Hippocampal formation (tissue), 2 donors: Measurements from ENCODE around the gene KASH5.

Source experiments
- DNase-seq, 2 donors: peaks; one replicate each; lab custom pipeline; 2025; lab: John Stamatoyannopoulos, UW

KASH5 gene, protein sequence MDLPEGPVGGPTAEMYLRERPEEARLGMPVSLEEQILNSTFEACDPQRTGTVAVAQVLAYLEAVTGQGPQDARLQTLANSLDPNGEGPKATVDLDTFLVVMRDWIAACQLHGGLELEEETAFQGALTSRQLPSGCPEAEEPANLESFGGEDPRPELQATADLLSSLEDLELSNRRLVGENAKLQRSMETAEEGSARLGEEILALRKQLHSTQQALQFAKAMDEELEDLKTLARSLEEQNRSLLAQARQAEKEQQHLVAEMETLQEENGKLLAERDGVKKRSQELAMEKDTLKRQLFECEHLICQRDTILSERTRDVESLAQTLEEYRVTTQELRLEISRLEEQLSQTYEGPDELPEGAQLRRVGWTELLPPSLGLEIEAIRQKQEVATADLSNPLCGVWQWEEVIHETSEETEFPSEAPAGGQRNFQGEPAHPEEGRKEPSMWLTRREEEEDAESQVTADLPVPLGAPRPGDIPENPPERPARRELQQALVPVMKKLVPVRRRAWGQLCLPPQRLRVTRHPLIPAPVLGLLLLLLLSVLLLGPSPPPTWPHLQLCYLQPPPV

DNA sequence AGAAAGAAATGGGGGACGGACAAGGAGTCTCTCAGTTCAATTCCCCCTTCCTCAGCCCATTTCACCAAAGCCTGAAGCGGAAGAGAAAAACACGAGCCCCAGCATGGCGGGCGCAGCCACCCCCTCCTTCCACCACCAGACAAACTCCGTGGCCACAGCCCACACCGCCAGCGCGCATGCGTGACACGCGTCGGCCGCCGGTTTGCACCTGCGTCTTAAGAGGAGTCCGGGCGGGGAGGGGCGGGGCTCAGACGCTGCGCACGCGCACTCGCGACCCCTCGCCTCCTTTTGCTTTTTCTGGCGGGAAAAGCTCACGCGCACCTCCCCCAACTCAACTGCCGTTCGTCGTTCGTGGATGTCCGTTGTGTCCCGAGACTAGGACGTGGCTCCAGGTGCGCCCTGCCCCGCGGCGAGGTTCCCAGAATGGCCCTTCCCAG lies at the start of gene KASH5:
Gene KASH5 (plus strand): TSS at position 314 of the 437 bp plus-strand sequence. CDS start 2,635 bp downstream, outside the sequence.
- DNase-seq, result no peak

DNA sequence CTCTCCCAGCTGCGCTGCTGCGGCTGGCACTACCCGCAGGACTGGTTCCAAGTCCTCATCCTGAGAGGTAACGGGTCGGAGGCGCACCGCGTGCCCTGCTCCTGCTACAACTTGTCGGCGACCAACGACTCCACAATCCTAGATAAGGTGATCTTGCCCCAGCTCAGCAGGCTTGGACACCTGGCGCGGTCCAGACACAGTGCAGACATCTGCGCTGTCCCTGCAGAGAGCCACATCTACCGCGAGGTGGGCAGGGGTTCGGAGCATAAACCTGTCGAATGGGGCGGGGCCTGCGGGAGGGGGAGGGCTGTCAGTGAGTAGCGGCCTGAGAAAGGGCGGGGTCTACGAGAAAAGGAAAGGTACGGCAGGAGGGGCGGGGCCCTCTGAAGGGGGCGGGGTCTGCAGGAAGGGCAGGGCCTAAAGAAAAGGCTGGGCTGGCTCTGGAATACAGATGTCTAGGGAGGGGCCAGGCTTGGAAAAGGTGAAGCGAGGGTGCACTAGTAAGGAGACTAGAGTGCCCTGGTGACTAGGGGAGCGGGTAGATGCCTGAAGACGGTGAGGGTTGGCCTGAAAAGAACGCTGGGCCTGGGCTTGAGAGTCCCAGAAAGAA lies 49.3 kb upstream of the KASH5 start:
- DNase-seq, result no peak

DNA sequence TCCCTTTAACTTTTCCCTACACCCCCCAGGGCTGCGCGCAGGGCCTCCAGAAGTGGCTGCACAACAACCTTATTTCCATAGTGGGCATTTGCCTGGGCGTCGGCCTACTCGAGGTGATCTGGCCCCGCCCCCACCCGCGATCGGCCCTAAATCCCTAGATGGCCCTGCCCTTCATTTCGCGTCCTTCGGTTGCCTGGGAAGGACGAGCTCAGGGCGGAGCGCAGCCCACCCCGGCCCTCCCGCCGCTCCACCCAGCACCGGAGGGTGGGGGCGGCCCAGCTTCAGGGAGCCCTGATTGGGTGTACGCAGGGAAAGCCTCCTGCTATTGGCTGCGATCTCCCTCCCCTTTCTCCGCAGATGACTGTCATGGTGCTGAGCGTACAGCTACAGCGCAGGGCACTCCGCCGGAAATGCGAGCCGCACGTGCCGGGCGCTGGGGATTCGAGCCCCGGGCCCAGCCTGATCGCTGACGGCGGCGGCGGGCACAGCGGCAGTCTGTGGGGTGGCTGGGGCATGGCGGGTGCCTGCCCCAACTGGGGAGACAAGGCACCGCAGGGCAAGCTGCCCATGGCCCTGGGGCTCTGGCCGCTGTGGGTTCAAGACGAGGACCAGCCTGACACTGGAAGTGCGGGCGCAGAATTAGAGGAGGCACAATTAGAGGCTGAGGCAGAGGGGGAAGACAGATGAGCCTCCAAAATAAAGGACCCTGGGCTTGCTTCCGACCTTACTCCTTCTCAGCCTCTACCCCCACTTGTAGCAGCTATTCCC lies 48.6 kb upstream of the KASH5 start:
- DNase-seq, result peak; percentile 55 to 57

DNA sequence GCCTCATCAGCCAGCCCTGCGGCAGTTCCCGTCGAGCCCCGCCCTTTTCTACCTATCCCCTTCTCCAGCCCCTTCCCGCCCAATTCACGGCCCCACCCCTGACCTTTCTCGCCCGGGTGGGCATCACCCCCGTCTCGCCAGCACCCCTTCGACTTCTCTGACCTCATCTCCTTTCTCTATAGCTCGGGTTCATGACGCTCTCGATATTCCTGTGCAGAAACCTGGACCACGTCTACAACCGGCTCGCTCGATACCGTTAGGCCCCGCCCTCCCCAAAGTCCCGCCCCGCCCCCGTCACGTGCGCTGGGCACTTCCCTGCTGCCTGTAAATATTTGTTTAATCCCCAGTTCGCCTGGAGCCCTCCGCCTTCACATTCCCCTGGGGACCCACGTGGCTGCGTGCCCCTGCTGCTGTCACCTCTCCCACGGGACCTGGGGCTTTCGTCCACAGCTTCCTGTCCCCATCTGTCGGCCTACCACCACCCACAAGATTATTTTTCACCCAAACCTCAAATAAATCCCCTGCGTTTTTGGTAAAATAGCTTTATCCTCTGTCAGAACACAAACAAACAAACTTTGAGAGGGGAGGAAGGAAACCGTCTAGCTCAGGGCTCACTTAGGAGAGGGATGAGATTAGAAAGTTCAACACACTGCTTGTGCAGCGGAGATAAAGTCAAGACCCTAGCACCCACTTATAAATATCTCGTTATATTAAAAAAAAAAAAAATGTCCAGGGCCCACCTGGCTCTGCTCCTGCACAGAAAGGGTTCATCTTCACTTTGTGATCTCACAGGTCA lies 47.8 kb upstream of the KASH5 start:
- no peak for DNase-seq

DNA sequence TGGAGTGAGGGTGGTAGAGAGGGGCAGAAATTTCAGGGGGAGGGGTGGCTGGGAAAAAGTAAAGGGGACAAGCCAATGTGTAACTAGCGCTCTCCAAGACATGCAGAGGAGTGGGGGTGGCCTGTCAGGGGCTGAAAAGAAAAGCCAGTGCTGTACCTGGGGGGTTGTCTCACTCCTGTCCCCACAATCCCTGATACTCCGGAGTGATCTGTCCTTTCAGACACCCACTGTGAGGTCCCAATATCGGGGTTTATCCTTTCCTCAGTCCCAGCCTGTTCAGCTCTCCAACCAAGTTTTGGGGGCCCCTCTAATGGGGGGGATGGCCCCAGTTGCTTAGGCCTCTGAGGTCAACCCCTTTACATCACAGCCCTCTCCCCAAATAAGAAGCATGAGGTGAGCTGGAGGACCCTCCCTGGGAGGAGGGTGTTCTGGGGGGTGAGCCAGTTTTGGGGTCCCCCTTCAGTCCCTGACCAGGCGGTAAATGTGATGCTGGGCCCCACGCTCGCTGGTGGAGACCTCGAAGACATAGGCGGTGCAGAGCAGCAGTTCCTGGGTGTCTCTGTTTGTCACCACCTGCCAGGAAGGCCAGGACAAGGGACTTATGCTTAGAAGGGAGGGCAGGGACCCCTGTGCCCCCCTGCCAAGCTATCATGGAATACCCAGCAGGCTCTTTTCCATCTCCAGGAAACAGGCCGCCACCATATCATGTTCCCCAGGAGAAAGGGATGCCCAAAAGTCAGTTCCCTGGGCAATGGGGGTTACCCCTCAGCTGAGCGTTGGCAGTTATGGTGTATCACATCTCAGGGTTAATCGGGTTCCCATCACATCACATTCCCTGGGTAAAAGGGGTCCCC lies 47.0 kb upstream of the KASH5 start:
- DNase-seq, result no peak

DNA sequence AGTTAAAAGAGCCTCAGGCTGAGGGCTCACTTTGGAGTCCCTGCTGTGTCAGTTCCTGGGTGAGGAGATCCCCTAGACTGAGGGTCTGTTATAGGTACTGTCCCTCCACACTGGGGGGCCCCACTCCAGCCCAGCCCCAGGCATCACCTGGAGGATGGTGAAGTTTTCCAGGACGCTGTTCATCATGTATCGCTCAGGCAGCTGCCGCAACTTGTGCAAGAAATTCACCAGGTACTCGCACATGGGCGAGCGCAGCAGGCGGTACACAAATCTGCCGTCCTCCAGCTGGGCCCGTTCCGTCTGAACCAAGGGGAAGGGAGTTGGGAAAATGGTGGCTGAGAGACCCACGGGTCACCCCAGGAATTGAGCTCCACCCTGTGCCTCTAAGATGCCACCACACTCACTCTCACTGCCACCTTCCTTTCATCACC lies 45.7 kb upstream of the KASH5 start:
- no peak for DNase-seq

DNA sequence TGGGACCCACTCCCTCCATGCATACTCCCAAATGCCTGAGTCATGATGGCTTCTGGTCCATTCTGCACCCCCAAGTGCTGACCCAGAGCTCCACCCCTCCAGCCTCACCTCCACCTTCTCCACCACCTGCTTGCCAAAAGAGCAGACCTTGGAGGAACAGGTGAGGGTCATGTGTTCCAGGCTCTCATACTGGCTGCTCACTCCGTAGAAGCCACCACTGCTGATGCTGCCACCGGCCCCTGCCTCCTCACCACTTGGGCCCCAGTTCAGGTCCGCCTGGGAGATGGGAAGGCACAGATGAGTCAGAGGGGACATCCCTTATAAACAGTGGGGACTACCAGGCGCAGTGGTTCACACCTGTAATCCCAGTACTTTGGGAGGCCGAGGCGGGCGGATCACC lies 44.9 kb upstream of the KASH5 start:
- no peak for DNase-seq

DNA sequence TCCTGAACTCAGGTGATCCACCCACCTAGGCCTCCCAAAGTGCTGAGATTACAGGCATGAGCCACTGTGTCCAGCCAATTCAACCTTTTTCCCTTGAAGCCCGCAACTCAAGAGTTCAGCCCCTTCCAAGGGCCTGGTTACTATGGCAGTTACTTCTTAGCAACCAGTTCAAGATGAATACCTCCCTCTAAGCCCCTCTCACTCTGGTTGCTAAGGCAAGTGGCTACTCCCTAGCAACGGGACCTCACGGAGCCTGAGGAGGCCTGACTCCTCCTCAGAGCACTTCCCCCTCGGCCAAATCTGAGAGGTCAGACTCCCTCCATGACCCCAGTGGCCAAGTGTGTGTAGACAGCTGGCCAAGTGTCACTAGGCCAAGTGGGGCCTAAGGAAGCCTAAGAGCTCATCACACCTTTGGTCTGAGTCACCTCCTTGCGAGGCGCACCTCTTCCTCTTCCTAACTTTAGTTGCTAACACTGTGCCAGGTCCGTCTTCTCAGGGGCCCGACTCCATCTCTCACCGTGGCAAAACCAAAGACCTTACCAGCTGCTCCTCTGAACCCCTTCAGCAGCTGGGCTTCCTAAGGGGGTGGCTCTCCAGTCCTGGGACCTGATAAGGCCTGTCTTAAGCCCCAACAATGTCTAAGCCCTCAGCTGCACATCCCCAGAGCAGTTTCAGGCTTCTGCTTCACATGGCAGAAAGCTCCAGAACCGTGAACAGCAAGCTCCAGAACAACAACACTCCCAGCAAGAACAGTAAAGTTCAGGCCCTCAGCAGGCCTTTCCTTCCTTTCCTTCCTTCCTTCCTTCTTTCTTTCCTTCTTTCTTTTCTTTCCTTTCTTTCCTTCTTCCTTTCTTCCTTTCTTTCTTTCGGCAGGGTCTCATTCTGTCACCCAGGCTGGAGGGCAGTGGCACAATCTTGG lies 43.3 kb upstream of the KASH5 start:
- DNase-seq, result no peak

DNA sequence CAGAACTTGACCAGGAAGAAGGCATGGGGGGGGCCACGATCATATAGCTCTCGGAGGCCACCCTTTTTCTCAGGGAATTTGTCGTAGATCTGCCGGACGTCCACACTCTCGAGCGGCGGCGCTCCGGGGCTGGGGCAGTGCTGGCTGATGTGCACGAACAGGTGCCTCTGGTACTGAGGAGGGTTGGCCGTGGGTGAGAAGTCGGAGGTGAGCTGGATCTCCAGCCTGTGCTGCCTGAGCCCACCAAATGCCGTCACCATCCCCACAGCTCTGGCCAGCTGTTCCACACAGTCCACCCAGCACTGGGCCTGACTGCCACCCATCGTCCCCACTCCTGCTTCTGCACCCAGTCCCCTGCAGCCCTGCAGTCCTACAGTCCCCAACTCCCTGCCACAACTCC lies 40.9 kb upstream of the KASH5 start:
- no peak for DNase-seq

DNA sequence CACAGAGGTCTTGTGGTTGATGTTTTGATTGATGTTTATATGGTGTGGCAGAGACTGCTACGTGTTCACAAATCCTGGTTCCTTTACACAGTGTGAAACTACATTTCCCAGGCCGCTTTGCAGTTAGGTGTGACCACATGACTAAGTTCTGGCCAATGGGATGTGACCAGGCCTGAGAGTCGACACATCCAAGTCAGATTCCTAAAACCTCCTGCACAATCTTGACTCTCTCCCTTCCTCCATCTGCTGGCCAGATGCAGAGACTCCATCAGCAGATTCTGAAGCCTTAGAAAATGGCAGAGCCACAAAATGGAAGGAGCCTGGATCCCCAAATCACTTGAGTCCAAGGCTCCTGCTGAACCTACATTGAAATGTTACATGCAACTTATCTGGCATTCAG lies 40.2 kb upstream of the KASH5 start:
- no peak for DNase-seq

DNA sequence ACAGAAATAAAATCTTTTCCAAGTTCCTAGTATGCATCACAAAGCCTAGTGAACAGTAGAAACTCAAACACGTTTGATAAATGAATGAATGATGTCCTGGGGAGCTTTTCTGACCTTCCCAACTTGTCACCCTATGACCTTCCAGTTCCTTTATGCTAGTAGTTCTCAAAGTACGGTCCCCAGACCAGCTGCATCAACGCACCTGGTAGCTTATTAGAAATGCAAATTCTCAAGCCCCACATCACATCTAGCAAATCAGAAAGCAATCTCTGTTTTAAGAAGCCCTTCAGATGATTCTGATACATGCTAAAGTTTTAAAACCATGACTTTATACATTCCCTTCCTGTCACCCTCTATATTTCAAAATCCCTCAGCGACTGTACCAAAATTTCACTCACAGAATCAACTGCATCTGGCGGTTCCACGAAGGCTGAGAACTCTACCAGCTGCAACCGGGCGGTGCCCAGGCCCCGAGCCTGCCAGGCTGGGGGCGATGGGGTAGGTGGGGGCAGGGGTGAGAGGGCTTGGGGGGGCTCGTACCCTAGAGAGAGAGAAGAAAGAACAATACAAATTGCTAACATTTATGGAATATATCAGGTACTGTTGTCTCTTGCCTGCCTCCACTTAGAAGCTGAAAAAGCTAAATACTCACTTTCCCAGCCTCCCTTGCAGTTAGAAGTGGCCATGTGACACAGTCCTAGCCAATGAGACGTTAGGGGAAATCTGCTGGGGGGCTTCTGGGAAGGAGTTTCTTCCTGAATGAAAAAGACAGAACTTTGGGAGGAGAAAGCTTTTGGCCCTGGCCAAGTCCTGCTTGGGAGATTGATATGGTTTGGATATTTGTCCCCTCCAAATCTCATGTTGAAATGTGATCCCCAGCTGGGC lies 39.5 kb upstream of the KASH5 start:
- DNase-seq, result no peak

DNA sequence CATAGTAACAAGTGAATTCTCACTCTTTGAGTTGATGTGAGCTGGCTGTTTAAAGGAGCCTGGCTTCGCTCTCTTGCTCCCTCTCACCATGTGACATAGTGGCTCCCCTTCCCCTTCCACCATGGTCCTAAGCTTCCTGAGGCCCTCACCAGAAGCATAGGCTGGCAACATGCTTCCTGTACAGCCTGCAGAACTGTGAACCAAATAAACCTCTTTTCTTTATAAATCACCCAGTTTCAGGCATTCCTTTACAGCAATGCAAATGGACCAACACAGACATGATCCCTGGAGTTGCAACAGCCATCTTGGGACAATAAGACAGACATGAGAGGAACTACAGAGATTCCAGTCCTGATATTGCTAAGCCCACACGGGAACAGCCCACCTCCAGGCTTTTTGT lies 38.5 kb upstream of the KASH5 start:
- no peak for DNase-seq

DNA sequence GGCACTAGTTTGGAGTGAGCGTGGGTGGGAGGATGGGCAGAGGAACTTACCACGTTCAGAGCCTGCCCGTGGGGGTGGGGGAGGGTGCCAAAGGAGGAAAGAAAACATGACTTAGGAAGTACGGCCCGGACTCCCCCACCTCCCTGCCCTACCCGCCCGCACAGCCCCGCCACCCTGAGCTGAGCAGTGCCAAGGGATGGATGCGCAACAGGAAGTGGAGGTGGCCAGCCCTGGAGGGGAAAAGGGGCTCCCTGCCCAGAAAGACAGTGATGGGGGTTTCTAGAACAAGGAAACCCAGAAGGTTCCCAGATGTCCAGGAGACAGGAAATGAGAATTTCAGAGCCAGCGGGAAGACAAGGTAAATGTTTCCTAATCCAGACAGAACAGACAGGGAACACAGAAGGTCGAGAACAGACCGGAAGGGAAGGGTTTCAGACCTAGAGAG lies 32.1 kb upstream of the KASH5 start:
- DNase-seq, result no peak

DNA sequence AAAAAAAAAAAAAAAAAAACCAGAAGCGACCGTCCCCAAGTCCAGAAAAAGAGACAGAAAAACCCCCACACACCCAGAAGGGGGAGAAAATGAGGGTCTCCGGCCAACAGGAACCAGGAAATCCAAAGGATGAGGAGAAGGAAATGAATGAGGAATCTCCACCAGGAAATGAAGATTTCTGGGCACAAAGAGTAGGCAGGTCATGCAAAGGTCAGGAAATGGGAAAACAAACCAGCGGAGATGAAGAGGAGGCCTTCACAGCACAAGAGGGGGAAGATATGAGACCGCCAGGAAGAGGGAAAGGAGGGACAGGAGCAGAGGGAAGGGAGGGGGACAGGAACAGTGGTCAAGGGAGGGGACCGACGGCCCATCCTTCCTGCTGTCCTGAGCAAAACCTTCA lies 31.7 kb upstream of the KASH5 start:
- DNase-seq, result no peak

DNA sequence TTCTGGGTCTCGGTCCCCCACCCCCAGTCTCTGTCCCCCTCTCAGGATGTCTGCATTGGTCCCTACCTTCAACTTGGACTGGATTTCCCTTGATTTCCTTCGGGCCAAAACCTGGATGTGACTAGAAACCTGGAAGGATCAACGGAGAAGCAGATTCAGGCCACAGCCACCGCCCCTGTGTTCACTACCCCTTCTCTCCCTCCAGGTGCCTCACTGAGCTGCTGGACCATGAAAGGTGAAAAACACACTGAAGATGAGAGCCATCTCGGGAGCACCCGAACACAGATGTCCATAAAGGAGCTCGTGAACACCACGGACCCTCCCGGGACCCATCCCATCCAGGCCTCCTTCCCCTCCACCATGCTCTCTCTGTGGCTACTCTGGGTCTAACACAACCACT lies 30.9 kb upstream of the KASH5 start:
- no peak for DNase-seq

DNA sequence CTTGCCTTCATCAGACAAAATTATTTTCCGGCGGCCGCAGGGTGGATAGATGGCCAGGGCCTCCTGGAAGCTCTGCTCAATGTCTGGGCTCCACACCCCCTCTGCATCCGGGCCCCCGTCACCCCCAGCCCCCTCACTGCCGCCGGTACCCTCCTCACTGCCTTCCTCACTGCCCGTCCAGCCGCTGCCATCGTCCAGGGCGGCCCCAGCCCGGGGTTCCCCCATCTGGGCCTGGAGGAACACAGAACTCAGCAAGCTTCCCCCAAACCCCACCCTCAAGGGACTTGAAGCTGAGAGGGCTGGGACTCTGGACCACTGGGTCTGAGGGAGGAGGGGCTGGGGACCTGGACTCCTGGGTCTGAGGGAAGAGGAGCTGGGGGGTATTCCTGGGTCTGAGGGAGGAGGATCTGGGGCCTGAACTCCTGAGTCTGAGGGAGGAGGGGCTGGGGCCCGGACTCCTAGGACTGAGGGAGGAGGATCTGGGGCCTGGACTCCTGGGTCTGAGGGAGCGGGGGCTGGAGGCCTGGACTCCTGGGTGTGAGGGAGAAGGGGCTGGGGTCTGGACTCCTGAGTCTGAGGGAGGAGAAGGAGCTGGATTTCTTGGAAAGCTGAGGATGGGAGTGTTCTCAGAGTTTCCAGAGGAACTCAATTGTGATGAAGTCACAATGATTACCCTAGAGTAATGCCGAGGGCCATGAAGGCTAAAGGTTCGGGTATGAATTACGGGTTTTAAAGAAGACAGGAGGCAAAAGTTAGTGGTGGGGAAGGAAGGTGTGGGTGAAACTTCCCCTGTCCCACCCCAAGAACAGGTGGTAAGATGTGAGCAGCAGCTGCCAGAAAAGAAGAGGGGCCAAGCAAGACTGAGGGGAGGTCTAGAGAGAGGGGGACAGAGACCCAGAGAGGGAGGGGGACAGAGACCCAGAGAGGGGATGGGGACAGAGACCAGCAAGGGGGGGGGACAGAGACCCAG lies 27.9 kb upstream of the KASH5 start:
- DNase-seq, result no peak

DNA sequence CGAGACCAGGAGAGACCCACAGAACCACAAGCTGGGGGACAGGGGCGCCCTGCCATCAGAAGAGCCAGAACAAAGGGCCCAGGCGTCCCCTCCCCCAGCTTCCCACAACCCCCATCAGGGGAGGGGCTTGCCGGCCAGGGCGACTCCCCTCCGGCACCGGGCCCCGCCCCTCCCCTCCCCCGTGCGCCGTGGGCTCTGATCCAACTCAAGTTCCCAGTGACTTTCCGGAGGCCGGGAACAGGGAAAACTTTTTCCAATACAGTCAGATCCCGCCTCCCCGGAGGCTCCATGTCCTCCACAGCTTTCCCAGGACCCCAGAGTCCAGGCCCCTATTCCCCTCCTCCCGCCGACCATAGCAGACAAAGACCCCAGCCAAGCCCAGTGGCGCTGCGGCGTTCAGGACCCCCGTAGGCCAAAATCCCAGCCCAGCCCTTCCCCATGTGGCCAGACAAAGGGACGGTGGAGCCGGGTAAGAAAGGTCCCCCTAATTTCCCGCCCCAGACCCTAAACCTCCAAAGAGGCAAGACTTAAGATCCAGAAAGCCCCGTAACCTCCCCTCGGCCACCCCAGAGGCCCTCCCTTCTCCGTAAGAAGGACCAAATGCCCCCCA lies 26.5 kb upstream of the KASH5 start:
- no peak for DNase-seq
